ENCODE results near the gene LMNTD1. TPM values are rescaled to one million over a fixed set of nuclear protein-coding genes. Genes with fewer than 3 reads are reported as not detected.

LMNTD1 gene
- total RNA-seq, 4 donors from 2014 or later, result not detected

DNA sequence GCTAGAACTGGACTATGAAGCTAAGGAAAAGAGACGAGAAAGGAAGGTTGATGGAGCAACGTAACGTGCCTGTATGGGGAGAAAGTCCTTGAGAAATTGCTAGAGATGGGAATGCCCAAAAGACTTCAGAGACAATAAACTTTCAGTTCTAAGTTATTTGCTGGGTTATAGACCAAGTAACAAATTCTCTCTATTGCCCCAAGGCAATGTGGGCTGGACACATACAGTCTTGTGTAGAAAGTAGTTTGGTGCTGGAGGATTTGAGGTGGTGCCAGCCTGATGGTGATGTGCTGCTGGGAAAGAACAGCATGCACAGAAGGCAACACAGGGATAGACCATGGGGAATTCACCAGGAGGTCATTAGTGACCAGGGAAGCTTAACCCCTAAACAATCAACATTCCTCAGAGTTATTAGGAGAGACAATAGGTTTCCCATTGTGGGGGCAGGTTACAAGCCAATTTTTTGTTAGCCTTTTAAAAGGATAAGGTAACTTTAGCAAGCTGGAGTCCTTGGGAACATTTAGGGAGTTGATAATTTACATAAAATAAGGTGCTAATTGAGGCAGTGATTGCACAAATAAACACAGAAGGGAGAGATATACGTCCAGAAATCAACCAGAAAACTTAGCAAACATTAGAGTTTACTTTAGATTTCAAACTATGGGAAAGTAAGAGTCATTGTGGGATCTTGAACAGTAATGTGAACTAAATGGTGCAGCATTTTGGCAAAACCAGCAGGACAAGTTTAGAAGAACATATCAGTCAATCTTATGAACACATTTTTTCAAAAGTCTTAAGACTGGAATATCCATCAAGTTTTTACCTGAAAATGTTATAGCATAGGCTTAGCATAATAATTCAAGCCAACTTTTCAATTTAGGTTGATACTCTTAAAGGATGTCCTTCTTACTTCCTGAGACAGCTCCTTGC, 61.4 kb downstream of the LMNTD1 start:
- TF ChIP-seq, protein P1, sequence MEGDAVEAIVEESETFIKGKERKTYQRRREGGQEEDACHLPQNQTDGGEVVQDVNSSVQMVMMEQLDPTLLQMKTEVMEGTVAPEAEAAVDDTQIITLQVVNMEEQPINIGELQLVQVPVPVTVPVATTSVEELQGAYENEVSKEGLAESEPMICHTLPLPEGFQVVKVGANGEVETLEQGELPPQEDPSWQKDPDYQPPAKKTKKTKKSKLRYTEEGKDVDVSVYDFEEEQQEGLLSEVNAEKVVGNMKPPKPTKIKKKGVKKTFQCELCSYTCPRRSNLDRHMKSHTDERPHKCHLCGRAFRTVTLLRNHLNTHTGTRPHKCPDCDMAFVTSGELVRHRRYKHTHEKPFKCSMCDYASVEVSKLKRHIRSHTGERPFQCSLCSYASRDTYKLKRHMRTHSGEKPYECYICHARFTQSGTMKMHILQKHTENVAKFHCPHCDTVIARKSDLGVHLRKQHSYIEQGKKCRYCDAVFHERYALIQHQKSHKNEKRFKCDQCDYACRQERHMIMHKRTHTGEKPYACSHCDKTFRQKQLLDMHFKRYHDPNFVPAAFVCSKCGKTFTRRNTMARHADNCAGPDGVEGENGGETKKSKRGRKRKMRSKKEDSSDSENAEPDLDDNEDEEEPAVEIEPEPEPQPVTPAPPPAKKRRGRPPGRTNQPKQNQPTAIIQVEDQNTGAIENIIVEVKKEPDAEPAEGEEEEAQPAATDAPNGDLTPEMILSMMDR (IDR thresholded peaks at IDR 0.05; ENCODE audit: low read depth), result no peak

DNA sequence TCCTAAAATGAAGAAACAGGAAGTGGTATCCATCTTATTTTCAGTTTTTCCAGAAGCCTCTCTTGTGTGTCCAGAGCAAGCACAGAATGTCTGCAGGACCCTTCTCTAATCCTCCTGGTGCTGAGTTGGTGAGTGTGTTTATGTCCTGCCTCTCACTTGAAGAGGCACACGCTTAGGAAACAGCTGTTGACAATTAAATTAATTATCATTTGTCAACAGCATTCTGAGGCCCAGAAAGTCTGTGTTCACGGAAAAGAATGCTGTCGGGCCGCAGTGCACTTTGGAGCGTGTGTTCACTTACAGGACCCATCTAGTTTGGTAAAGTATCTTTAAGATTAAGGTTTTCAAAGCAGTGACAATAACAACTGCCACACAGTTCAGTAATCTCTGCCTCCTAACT, 70.5 kb downstream of the LMNTD1 start:
- TF ChIP-seq, protein P1 (IDR thresholded peaks at IDR 0.05; ENCODE audit: low read depth), result no peak

DNA sequence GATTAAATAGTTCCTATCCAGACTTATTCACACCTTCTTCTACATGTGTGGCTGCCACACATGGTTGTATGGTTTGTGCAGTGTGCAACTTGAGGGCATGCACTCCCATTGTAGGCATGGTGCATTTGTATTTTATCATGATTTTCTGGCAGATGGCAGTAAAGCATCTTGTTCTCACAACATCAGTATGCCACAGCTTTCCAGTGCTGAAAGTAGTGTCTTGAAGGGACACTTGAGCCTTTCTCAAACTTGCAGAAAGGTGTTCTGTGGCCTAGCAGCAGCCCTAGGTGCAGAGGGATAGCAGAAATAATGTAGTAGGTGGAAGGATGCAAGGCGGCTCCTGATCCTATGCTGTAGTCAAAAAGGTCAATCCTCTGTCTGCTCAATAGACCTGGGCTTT, 72.9 kb downstream of the LMNTD1 start:
- TF ChIP-seq, protein P1 (IDR thresholded peaks at IDR 0.05; ENCODE audit: low read depth), result no peak

DNA sequence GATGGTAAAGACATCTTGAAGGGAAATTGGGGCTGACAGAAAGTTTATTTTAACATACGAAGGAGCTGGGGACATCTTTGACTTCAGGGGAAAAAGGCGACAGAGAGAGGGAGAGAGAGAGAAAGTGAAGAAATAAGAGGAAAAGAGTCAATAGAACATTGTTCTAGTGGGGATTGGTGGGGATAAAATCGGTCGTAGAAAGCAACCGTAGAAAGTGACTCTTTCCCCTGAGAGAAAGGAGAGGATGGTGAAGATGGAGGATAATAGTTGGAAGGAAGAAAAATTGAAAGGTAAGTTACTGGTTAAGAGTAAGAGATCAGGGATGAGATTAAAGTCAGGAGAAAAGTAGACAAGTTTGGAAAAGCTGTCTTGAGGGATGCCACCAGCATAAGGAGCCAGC, 75.9 kb downstream of the LMNTD1 start:
- TF ChIP-seq, protein P1 (IDR thresholded peaks at IDR 0.05; ENCODE audit: low read depth), result no peak

DNA sequence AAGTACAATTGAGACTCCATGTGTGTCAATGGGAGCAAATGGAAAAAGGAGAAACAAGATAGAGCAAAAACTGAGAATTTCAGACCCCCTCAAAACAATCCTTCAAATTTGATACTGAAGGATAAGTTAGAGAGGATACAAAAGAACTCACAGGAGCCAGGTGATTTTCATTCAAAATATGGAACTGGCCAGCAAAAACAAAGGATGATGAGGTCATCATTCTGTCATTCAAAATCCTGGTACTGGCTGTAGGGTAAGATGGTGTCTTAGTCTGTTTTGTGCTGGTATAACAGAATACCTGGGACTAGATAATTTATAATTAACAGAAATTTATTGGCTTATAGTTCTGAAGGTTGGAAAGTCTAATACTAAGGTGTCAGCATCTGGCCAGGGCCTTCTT, 80.6 kb downstream of the LMNTD1 start:
- TF ChIP-seq, protein P1 (IDR thresholded peaks at IDR 0.05; ENCODE audit: low read depth), result no peak

DNA sequence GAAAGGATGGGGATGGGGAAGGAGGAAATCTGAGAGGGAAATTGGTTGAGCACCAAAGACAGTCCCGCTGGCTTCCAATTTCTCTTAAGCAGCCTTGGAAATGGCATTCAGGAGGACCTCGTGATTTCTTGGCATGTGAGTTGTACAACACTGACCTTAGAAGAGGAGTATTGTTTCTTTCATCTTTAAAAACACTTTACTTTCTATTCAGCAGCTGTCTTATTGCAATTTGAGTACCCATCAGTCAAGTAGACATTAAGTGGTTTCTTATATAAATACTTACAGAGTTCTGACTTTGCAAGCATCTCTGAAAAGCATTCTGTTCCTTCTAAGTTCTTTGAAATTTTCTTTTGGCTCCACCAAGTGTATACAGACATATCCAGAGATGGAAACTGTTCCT, 83.2 kb downstream of the LMNTD1 start:
- TF ChIP-seq, protein P1 (IDR thresholded peaks at IDR 0.05; ENCODE audit: low read depth), result no peak

DNA sequence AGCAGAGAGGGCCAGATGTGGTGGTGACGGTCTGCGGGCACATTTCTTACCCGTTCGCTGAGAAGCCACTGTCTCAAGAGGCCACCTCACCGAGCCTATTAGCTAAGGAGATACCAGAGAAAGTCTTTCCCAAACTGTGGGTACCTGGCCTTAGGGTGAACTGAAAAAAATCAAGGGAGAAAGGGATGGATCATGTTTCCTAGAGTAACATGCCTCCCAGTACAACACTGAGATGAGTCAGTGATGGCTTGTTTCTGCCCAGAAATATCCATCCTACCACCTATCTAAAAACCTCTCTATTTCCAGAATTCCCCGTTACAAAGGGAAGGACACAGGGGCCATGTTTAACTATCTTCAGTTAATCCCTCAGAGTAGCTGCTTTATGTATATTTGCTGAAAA, 83.7 kb downstream of the LMNTD1 start:
- TF ChIP-seq, protein P1 (IDR thresholded peaks at IDR 0.05; ENCODE audit: low read depth), result no peak

All from subcutaneous adipose tissue (tissue), 4 donors.